ENCODE measurements around the gene MC2R. TPM values are rescaled to one million over a fixed set of nuclear protein-coding genes. Genes with fewer than 3 reads are reported as not detected.

The MC2R gene
- total and polyA plus RNA-seq, 2 donors (not counting 1 experiment from before 2014, with no cell fraction given), result not detected

- Histone ChIP-seq H3K36me3 (ENCODE audit: control insufficient read depth, insufficient read depth, low read length) (no peaks in the 10 kb centered on the region), H4K20me1 (ENCODE audit: control insufficient read depth, extremely low read depth, insufficient read depth, low read length) (no peaks in the 10 kb centered on the region), H3K4me1 (ENCODE audit: control insufficient read depth, extremely low read depth, insufficient read depth, low read length) (no peaks in the 10 kb centered on the region), H2AFZ (ENCODE audit: low read length) (no peak overlapping the region), H3K27me3 (ENCODE audit: control insufficient read depth, insufficient read depth, low read length) (no peaks in the 10 kb centered on the region), H3K9me3 (ENCODE audit: control insufficient read depth, insufficient read depth, low read depth, low read length) (no peaks in the 10 kb centered on the region), H3K4me3 (replicated peaks in 1 of 4; ENCODE audit: control extremely low read depth in 1 of 4, insufficient read depth in 1 of 4, low read depth in 3 of 4, low read length in 4 of 4) (no peak overlapping the region), H3K79me2 (ENCODE audit: control insufficient read depth, insufficient read depth, low read length) (no peaks in the 10 kb centered on the region), H3K4me2 (ENCODE audit: extremely low read depth, insufficient read depth, low read length) (no peak overlapping the region), H3K27ac (ENCODE audit: insufficient read depth, low read length) (no peak overlapping the region), H3K9ac (ENCODE audit: insufficient read depth, low read length) (no peak overlapping the region)
- no peak for TF ChIP-seq EZH2 (IDR thresholded peaks at IDR 0.05; ENCODE audit: low read length, missing control alignments)
- no peak for DNase-seq (ENCODE audit: low read depth in 2 of 2)
Observed at GRCh38 chr18:13895505-13896033, 19.8 kb downstream of the MC2R start.

- Histone ChIP-seq H3K36me3 (ENCODE audit: control insufficient read depth, insufficient read depth, low read length) (no peaks in the 10 kb centered on the region), H3K4me1 (ENCODE audit: control insufficient read depth, extremely low read depth, insufficient read depth, low read length) (no peaks in the 10 kb centered on the region), H3K9ac (ENCODE audit: insufficient read depth, low read length) (no peak overlapping the region), H3K4me3 (replicated peaks in 1 of 4; ENCODE audit: control extremely low read depth in 1 of 4, insufficient read depth in 1 of 4, low read depth in 3 of 4, low read length in 4 of 4) (no peak overlapping the region), H3K27me3 (ENCODE audit: control insufficient read depth, insufficient read depth, low read length) (no peaks in the 10 kb centered on the region), H4K20me1 (ENCODE audit: control insufficient read depth, extremely low read depth, insufficient read depth, low read length) (no peaks in the 10 kb centered on the region), H2AFZ (ENCODE audit: low read length) (no peak overlapping the region), H3K27ac (ENCODE audit: insufficient read depth, low read length) (no peak overlapping the region), H3K9me3 (ENCODE audit: control insufficient read depth, insufficient read depth, low read depth, low read length) (no peaks in the 10 kb centered on the region), H3K79me2 (ENCODE audit: control insufficient read depth, insufficient read depth, low read length) (no peaks in the 10 kb centered on the region), H3K4me2 (ENCODE audit: extremely low read depth, insufficient read depth, low read length) (no peak overlapping the region)
- TF ChIP-seq EZH2 (IDR thresholded peaks at IDR 0.05; ENCODE audit: low read length, missing control alignments), result no peak
- TF ChIP-seq CTCF (conservative IDR thresholded peaks at IDR 0.05 in 1 of 2, IDR thresholded peaks at IDR 0.05 in 1 of 2; ENCODE audit: low read depth in 1 of 2, low read length in 2 of 2), result no peak
- DNase-seq (ENCODE audit: low read depth in 2 of 2), result no peak
Observed at GRCh38 chr18:13894531-13894930, 20.8 kb downstream of the MC2R start.

GRCh38 chr18:13893418-13893760 lies 21.9 kb downstream of the MC2R start:
- TF ChIP-seq CTCF (conservative IDR thresholded peaks at IDR 0.05 in 1 of 2, IDR thresholded peaks at IDR 0.05 in 1 of 2; ENCODE audit: low read depth in 1 of 2, low read length in 2 of 2) (no peak), EZH2 (IDR thresholded peaks at IDR 0.05; ENCODE audit: low read length, missing control alignments) (no peak)
- Histone ChIP-seq H3K9me3 (ENCODE audit: control insufficient read depth, insufficient read depth, low read depth, low read length) (no peaks in the 10 kb centered on the region), H3K4me1 (ENCODE audit: control insufficient read depth, extremely low read depth, insufficient read depth, low read length) (no peaks in the 10 kb centered on the region), H3K27me3 (ENCODE audit: control insufficient read depth, insufficient read depth, low read length) (no peaks in the 10 kb centered on the region), H3K27ac (ENCODE audit: insufficient read depth, low read length) (no peak overlapping the region), H2AFZ (ENCODE audit: low read length) (no peak overlapping the region), H3K9ac (ENCODE audit: insufficient read depth, low read length) (no peak overlapping the region), H3K79me2 (ENCODE audit: control insufficient read depth, insufficient read depth, low read length) (no peaks in the 10 kb centered on the region), H3K4me3 (replicated peaks in 1 of 4; ENCODE audit: control extremely low read depth in 1 of 4, insufficient read depth in 1 of 4, low read depth in 3 of 4, low read length in 4 of 4) (no peak overlapping the region), H3K36me3 (ENCODE audit: control insufficient read depth, insufficient read depth, low read length) (no peaks in the 10 kb centered on the region), H3K4me2 (ENCODE audit: extremely low read depth, insufficient read depth, low read length) (no peak overlapping the region), H4K20me1 (ENCODE audit: control insufficient read depth, extremely low read depth, insufficient read depth, low read length) (no peaks in the 10 kb centered on the region)
- no peak for DNase-seq (ENCODE audit: low read depth in 2 of 2)

All from fibroblast of lung (primary cell).